ENCODE results near the gene RUNX2. TPM values are rescaled to one million over a fixed set of nuclear protein-coding genes. Genes with fewer than 3 reads are reported as not detected.

Gene RUNX2
- total RNA-seq, 4 donors from 2014 or later = 1.4 to 3.6 (median 2.3) TPM

DNA sequence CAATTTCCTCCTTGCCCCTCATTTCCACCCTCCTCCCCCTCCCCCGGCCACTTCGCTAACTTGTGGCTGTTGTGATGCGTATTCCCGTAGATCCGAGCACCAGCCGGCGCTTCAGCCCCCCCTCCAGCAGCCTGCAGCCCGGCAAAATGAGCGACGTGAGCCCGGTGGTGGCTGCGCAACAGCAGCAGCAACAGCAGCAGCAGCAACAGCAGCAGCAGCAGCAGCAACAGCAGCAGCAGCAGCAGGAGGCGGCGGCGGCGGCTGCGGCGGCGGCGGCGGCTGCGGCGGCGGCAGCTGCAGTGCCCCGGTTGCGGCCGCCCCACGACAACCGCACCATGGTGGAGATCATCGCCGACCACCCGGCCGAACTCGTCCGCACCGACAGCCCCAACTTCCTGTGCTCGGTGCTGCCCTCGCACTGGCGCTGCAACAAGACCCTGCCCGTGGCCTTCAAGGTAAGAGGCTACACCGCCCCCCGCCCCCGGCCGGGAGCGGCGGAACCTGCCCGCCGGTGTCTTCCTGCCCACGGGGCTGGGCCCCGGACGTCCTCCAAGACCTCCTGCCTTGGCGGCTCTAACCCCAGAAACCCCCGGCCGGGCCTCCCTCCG, 94.5 kb downstream of the RUNX2 start:
- Histone ChIP-seq H3K4me3 (peak overlapping the region; percentile 51 to 79 (median 58)), H3K9me3 (no peaks in the 10 kb centered on the region), H3K36me3 (no peaks in the 10 kb centered on the region), H3K4me1 (peaks cover 21 to 51% (median 35%) of the 10 kb centered on the region in 3 donors), H3K27ac (peak overlapping the region; percentile 71 to 84 (median 80)), H3K27me3 (peaks cover 0 to 76% (median 24%) of the 10 kb centered on the region in 4 donors)
- DNase-seq = no peak
- WGBS, 2 donors = 0% methylated on average over 4 to 11 of the region's 55 CpGs
- TF ChIP-seq POLR2A (IDR thresholded peaks at IDR 0.05) = no peak
- peak in 1 of 6 experiments; percentile 1 for TF ChIP-seq CTCF (IDR thresholded peaks at IDR 0.05)
- intact Hi-C loops (cut with DNase I) = loop anchor here (10.0 kb wide), 1 partner anchor 292 kb away; no protein-coding TSS in a partner anchor

- no peaks in the 10 kb centered on the region for H3K36me3 ChIP-seq
- TF ChIP-seq CTCF (IDR thresholded peaks at IDR 0.05) (no peak), POLR2A (IDR thresholded peaks at IDR 0.05) (no peak)
- intact Hi-C loops (cut with DNase I) = loop anchor here (10.0 kb wide), 1 partner anchor 292 kb away; no protein-coding TSS in a partner anchor
- DNase-seq = no peak
- H3K9me3 ChIP-seq = no peaks in the 10 kb centered on the region
- WGBS, 2 donors = 1% methylated on average over 19 to 32 of the region's 62 CpGs
- peak overlapping the region; percentile 51 to 79 (median 58) for H3K4me3 ChIP-seq
- H3K27ac ChIP-seq = peak overlapping the region; percentile 71 to 84 (median 80)
- H3K27me3 ChIP-seq = peaks cover 0 to 69% (median 24%) of the 10 kb centered on the region in 4 donors
- peaks cover 21 to 51% (median 35%) of the 10 kb centered on the region in 3 donors for H3K4me1 ChIP-seq
These were observed 95.1 kb downstream of the RUNX2 start for GRCh38 chr6:45423111-45423823.

GRCh38 chr6:45423824-45424450, 95.8 kb downstream of the RUNX2 start:
- TF ChIP-seq POLR2A (IDR thresholded peaks at IDR 0.05) (no peak), CTCF (IDR thresholded peaks at IDR 0.05) (no peak)
- intact Hi-C loops (cut with DNase I) = loop anchor here (10.0 kb wide), 1 partner anchor 291 kb away; no protein-coding TSS in a partner anchor
- Histone ChIP-seq H3K27ac (peak overlapping the region; percentile 71 to 84 (median 80)), H3K27me3 (peaks cover 0 to 62% (median 22%) of the 10 kb centered on the region in 4 donors), H3K4me1 (peaks cover 21 to 51% (median 35%) of the 10 kb centered on the region in 3 donors), H3K4me3 (peak overlapping the region; percentile 51 to 79 (median 58)), H3K9me3 (no peaks in the 10 kb centered on the region), H3K36me3 (no peaks in the 10 kb centered on the region)
- no peak for DNase-seq
- 5 to 36% methylated on average over 12 to 24 of the region's 38 CpGs for WGBS, 2 donors

DNA sequence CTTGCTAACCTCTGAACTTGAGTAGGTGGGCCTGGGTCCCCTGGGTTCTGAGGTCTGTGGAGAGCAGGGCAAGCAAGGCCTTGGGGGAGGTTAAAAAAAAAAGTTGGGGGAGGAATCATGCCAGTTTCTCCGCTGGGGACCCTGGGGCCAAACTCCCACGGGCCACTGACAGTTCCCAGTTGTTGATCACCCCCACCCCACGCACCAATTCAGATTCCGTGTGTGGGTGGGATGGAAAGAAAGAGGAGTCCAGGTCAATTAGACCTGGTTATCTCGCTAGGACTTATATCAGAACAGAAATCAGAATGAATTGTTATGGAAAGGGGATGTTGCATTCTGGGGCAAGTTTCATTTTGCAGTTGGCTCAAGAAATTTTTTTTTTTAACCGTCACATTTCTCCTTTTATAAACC, 96.3 kb downstream of the RUNX2 start:
- H3K4me1 ChIP-seq = peaks cover 19 to 47% (median 35%) of the 10 kb centered on the region in 3 donors
- intact Hi-C loops (cut with DNase I) = loop anchor here (10.0 kb wide), 1 partner anchor 290 kb away; no protein-coding TSS in a partner anchor
- peak overlapping the region in 3 of 4 donors; percentile 80 to 84 (median 81) for H3K27ac ChIP-seq
- H3K36me3 ChIP-seq = no peaks in the 10 kb centered on the region
- WGBS, 2 donors = 40 to 84% methylated on average over 5 to 6 of the region's 6 CpGs
- TF ChIP-seq POLR2A (IDR thresholded peaks at IDR 0.05) = no peak
- TF ChIP-seq CTCF (IDR thresholded peaks at IDR 0.05) = no peak
- no peaks in the 10 kb centered on the region for H3K9me3 ChIP-seq
- DNase-seq = no peak
- H3K27me3 ChIP-seq = peaks cover 0 to 57% (median 19%) of the 10 kb centered on the region in 4 donors
- H3K4me3 ChIP-seq = peak overlapping the region in 3 of 4 donors; percentile 51 to 79 (median 64)

Data from esophagus squamous epithelium (tissue), 5 donors.